Measurements from ENCODE around the gene MKX. TPM values are rescaled to one million over a fixed set of nuclear protein-coding genes. Genes with fewer than 3 reads are reported as not detected.

Gene MKX

DNA sequence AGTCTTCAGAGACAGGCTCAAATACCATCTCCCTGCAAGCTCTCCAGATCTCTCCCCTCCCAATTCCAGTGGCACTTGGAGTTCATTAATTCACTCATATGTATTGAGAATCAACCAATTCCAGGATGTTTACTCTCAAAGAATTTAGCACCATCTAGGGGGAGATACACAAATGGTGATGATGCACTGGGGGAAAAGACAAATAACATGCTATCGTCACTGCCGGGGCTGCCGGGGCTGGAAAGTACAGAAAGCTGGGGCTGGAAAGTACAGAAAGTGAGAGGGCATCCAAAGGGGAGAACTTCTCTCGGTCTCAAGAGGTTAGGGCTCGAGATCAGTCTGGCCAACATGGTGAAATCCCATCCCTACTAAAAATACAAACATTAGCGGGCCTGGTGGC is 118.7 kb downstream of the MKX start:
- H4K8ac ChIP-seq (ENCODE audit: low read length), result no peak overlapping the region
- H3K4ac ChIP-seq (ENCODE audit: low read depth in 1 of 2, low read length in 2 of 2), result no peak overlapping the region
- H3K9me3 ChIP-seq (ENCODE audit: control insufficient read depth, low read length), result no peaks in the 10 kb centered on the region
- no peak overlapping the region for H3K4me3 ChIP-seq (ENCODE audit: insufficient read depth in 1 of 2, low read depth in 1 of 2, low read length in 2 of 2)
- no peak overlapping the region for H2BK15ac ChIP-seq (ENCODE audit: low read depth, poor library complexity, severe bottlenecking)
- 66% methylated on average over 6 of the region's 6 CpGs for WGBS
- H3K4me2 ChIP-seq (ENCODE audit: low read length, poor library complexity, severe bottlenecking), result no peak overlapping the region
- DNase-seq, result no peak
- H3K23ac ChIP-seq (ENCODE audit: low read length in 2 of 2), result no peak overlapping the region
- H2AFZ ChIP-seq (ENCODE audit: low read depth, low read length), result no peak overlapping the region
- H3K79me1 ChIP-seq (replicated peaks; ENCODE audit: low read length, poor library complexity, severe bottlenecking), result no peaks in the 10 kb centered on the region
- no peaks in the 10 kb centered on the region for H3K36me3 ChIP-seq (ENCODE audit: control insufficient read depth in 1 of 2, insufficient read depth in 2 of 2, low read depth in 1 of 2, low read length in 2 of 2)
- no peak overlapping the region for H3K14ac ChIP-seq (ENCODE audit: low read length in 2 of 2)
- no peak overlapping the region for H4K91ac ChIP-seq (ENCODE audit: low read length)
- H3K27me3 ChIP-seq (ENCODE audit: control insufficient read depth in 1 of 2, insufficient read depth in 1 of 2, low read length in 2 of 2), result no peaks in the 10 kb centered on the region
- H3K9ac ChIP-seq (ENCODE audit: low read length), result no peak overlapping the region
- no peak overlapping the region for H2AK5ac ChIP-seq (ENCODE audit: low read length, severe bottlenecking)
- H2BK12ac ChIP-seq (ENCODE audit: low read length in 2 of 2), result no peak overlapping the region
- no peak overlapping the region for H2BK5ac ChIP-seq (ENCODE audit: low read depth, low read length, poor library complexity, severe bottlenecking)
- H3K27ac ChIP-seq (ENCODE audit: low read length, poor library complexity, severe bottlenecking), result no peak overlapping the region
- peaks cover 2% of the 10 kb centered on the region for H3K4me1 ChIP-seq (ENCODE audit: control insufficient read depth, insufficient read depth, low read depth, low read length)
- H2BK120ac ChIP-seq (ENCODE audit: low read depth, low read length), result no peak overlapping the region
- no peak overlapping the region for H3K18ac ChIP-seq (ENCODE audit: low read depth in 1 of 2, low read length in 2 of 2)

DNA sequence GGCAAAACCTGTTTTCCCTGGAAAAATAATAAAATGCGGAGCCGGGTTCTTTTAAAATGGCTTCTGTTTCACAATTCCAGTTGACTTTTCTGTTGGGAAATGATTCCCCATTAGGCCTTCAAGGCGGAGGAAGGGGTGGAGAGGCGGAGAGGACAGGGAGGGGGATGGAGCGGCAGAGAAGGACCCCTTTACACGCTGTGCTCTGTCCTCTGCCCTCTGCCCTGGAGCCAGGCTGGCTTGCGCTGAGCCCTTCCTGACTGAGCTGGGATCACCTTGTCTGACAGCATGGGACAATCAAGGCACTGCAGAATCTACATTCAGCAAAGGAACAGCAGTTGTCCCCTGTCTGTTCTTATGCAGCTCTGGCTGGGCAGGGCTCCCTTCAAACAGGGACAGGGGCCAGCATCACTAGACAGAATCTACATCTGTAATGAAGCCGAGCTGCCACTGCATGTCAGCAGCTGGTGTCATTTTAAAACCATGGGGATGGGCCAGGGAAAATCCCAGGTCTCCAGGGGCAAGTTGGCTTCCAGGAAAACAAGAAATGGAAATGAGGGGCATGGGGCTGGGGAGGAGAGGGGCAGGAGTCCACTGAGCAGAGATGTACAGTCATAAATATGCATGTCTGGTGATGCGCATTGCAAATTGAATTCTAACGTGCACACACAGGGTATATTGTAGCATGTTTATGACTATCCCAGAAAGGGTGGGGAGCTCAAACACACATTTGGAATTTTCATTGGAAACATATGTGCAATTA is 120.0 kb downstream of the MKX start:
- H3K9ac ChIP-seq (ENCODE audit: low read length), result no peak overlapping the region
- no peak overlapping the region for H4K91ac ChIP-seq (ENCODE audit: low read length)
- no peak overlapping the region for H2BK12ac ChIP-seq (ENCODE audit: low read length in 2 of 2)
- no peaks in the 10 kb centered on the region for H3K9me3 ChIP-seq (ENCODE audit: control insufficient read depth, low read length)
- H3K14ac ChIP-seq (ENCODE audit: low read length in 2 of 2), result no peak overlapping the region
- no peak overlapping the region for H3K4me3 ChIP-seq (ENCODE audit: insufficient read depth in 1 of 2, low read depth in 1 of 2, low read length in 2 of 2)
- H3K79me1 ChIP-seq (replicated peaks; ENCODE audit: low read length, poor library complexity, severe bottlenecking), result no peaks in the 10 kb centered on the region
- no peak overlapping the region for H3K27ac ChIP-seq (ENCODE audit: low read length, poor library complexity, severe bottlenecking)
- H3K27me3 ChIP-seq (ENCODE audit: control insufficient read depth in 1 of 2, insufficient read depth in 1 of 2, low read length in 2 of 2), result no peaks in the 10 kb centered on the region
- WGBS, result 72% methylated on average over 10 of the region's 10 CpGs
- DNase-seq, result no peak
- no peak overlapping the region for H3K4ac ChIP-seq (ENCODE audit: low read depth in 1 of 2, low read length in 2 of 2)
- H3K36me3 ChIP-seq (ENCODE audit: control insufficient read depth in 1 of 2, insufficient read depth in 2 of 2, low read depth in 1 of 2, low read length in 2 of 2), result no peaks in the 10 kb centered on the region
- no peak overlapping the region for H3K4me2 ChIP-seq (ENCODE audit: low read length, poor library complexity, severe bottlenecking)
- no peak overlapping the region for H2BK5ac ChIP-seq (ENCODE audit: low read depth, low read length, poor library complexity, severe bottlenecking)
- H2AFZ ChIP-seq (ENCODE audit: low read depth, low read length), result no peak overlapping the region
- H3K23ac ChIP-seq (ENCODE audit: low read length in 2 of 2), result no peak overlapping the region
- H2BK120ac ChIP-seq (ENCODE audit: low read depth, low read length), result no peak overlapping the region
- no peak overlapping the region for H3K18ac ChIP-seq (ENCODE audit: low read depth in 1 of 2, low read length in 2 of 2)
- H3K4me1 ChIP-seq (ENCODE audit: control insufficient read depth, insufficient read depth, low read depth, low read length), result peaks cover 3% of the 10 kb centered on the region
- H2AK5ac ChIP-seq (ENCODE audit: low read length, severe bottlenecking), result no peak overlapping the region
- no peak overlapping the region for H2BK15ac ChIP-seq (ENCODE audit: low read depth, poor library complexity, severe bottlenecking)
- no peak overlapping the region for H4K8ac ChIP-seq (ENCODE audit: low read length)

DNA sequence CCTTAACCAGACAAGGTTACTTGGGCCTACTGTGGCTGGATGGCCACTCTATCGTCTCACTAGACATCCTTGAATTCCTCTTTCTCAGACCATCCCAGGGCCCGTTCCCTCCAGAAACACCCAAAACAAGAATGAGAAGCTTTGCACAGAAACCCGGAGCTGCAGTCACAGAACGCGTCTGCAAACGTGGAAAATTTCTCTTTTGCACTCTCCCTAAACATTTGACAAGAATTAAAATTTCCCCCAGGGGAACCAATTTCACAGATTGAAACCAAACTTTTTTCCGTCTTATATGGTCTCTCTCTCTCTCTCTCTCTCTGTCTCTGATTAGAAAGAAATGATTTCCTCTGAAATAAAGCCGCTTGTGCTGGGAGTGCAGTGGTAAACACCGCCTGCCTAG is 120.7 kb downstream of the MKX start:
- no peak overlapping the region for H2BK120ac ChIP-seq (ENCODE audit: low read depth, low read length)
- WGBS, result 77% methylated on average over 9 of the region's 9 CpGs
- peak overlapping the region; percentile 44 for H4K91ac ChIP-seq (ENCODE audit: low read length)
- no peaks in the 10 kb centered on the region for H3K9me3 ChIP-seq (ENCODE audit: control insufficient read depth, low read length)
- peaks cover 6% of the 10 kb centered on the region for H3K4me1 ChIP-seq (ENCODE audit: control insufficient read depth, insufficient read depth, low read depth, low read length)
- no peak overlapping the region for H3K18ac ChIP-seq (ENCODE audit: low read depth in 1 of 2, low read length in 2 of 2)
- H3K4me3 ChIP-seq (ENCODE audit: insufficient read depth in 1 of 2, low read depth in 1 of 2, low read length in 2 of 2), result no peak overlapping the region
- H2BK12ac ChIP-seq (ENCODE audit: low read length in 2 of 2), result no peak overlapping the region
- H4K8ac ChIP-seq (ENCODE audit: low read length), result no peak overlapping the region
- no peak overlapping the region for H2AFZ ChIP-seq (ENCODE audit: low read depth, low read length)
- no peak overlapping the region for H3K14ac ChIP-seq (ENCODE audit: low read length in 2 of 2)
- no peak overlapping the region for H3K4ac ChIP-seq (ENCODE audit: low read depth in 1 of 2, low read length in 2 of 2)
- no peaks in the 10 kb centered on the region for H3K27me3 ChIP-seq (ENCODE audit: control insufficient read depth in 1 of 2, insufficient read depth in 1 of 2, low read length in 2 of 2)
- no peak for DNase-seq
- no peak overlapping the region for H2AK5ac ChIP-seq (ENCODE audit: low read length, severe bottlenecking)
- no peak overlapping the region for H3K27ac ChIP-seq (ENCODE audit: low read length, poor library complexity, severe bottlenecking)
- no peak overlapping the region for H3K4me2 ChIP-seq (ENCODE audit: low read length, poor library complexity, severe bottlenecking)
- H2BK5ac ChIP-seq (ENCODE audit: low read depth, low read length, poor library complexity, severe bottlenecking), result no peak overlapping the region
- H3K79me1 ChIP-seq (replicated peaks; ENCODE audit: low read length, poor library complexity, severe bottlenecking), result no peaks in the 10 kb centered on the region
- H2BK15ac ChIP-seq (ENCODE audit: low read depth, poor library complexity, severe bottlenecking), result no peak overlapping the region
- no peak overlapping the region for H3K23ac ChIP-seq (ENCODE audit: low read length in 2 of 2)
- no peak overlapping the region for H3K9ac ChIP-seq (ENCODE audit: low read length)
- H3K36me3 ChIP-seq (ENCODE audit: control insufficient read depth in 1 of 2, insufficient read depth in 2 of 2, low read depth in 1 of 2, low read length in 2 of 2), result no peaks in the 10 kb centered on the region

Small RNA genes lying within 50 kb of the gene (small RNA-seq; reads per million reads assigned to genes)
- gene RN7SKP132 (ENCODE audit: low read depth), result not detected

All from mesenchymal stem cell (in vitro differentiated cells and primary cell).